ENCODE measurements around the gene SLC9A9.

GRCh38 chr3:143731320-143731719 is 116.9 kb downstream of the SLC9A9 start:
- no peak for TF ChIP-seq CTCF (IDR thresholded peaks at IDR 0.05)
- TF ChIP-seq EP300 (IDR thresholded peaks at IDR 0.05; ENCODE audit: low read depth), result no peak

Data from transverse colon (tissue), 3 donors.